ENCODE data around the gene POFUT2.
"Not testable (repeated sequence)": the region's sequence is repeated elsewhere in the genome, so short reads cannot be mapped to it uniquely, and the experiment has no call there.

Gene POFUT2

DNA sequence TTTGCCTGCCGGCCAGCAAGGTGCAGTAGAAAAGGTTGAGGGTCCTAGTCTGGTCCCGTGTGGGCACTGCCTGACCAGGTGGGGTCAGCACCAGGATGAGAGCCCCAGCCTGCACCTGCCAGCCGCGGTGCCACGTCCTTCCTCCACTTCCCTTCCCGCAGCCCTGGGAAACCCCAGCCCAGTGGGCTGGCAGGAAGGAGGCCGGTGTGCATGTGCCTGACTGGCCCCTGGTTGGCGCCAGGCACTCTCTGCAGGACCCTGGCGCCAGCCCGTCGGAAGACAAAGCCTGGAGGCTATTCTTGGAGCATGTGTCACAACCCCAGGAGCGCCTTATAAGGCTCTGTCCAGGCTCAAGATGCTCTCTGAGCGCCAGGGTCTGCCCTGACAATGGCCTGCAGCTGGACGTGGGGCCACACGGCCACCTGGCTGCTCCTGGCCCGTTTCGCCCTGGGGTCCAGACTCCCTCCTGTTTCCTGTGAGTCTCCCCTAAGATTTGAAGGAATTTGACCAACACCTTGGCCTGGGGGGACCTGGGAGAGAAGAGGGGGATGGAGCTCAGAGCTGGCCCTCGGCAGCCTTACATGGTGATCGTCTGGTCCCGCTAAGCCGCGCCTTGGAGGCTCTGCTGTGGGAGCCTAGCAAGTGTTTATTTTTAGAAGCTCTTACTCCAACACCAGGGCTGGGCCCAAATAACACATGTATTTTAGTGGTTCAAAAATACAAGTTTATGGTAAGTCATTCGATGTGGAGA, 31.9 kb upstream of the POFUT2 start:
- Mint-ChIP-seq H3K27me3 (peaks cover 4% of the 10 kb centered on the region), H3K36me3 (ENCODE audit: low read depth) (no peaks in the 10 kb centered on the region), H3K4me1 (peaks cover 16% of the 10 kb centered on the region), H3K9me3 (no peaks in the 10 kb centered on the region), H3K27ac (no peak overlapping the region), H3K4me3 (no peak overlapping the region)
- ATAC-seq (no peak), DNase-seq (no peak)

DNA sequence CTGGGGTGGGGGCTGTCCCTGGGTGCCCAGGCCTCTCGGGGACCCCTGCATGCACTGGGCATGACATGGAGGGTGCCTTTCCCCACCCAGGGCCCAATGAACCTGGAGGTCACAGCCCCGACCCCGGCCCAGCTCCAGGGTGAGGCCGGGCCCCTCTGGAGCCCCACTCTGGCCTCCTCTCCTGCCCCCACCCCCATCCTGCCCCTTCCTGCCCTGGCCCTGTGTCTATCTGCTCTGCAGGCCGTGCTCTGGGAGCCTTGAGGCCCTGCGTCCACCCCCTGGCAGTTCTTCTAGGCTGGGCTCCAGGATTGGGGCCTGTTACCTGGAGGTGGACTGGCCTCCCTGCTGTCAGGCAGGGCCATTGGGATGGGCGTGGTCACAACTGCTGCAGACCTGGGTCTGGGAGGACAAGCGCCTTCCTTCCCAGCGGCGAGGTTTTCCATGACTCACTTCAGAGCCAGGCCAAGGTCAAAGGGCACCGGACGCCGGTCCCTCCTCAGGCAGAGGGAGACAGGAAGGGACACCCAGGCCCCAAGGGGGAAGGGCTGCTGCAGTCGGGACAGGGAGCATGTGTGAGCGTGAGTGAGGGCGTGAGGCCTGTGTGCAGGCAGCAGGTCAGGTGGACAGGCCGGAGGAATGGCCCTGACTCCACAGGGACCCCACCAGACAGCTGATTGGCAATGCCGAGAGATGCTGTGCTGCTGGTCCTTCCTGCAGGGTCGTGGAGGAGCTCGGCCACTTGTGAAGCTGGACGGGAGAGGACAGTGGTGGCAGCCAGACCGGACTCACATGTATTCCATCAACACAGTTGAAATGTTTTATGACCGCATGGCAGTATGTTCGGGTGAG, 31.1 kb upstream of the POFUT2 start:
- Mint-ChIP-seq H3K9me3 (no peaks in the 10 kb centered on the region), H3K27ac (no peak overlapping the region), H3K4me1 (peaks cover 16% of the 10 kb centered on the region), H3K27me3 (peaks cover 4% of the 10 kb centered on the region), H3K4me3 (no peak overlapping the region), H3K36me3 (ENCODE audit: low read depth) (no peaks in the 10 kb centered on the region)
- ATAC-seq (no peak), DNase-seq (no peak)

DNA sequence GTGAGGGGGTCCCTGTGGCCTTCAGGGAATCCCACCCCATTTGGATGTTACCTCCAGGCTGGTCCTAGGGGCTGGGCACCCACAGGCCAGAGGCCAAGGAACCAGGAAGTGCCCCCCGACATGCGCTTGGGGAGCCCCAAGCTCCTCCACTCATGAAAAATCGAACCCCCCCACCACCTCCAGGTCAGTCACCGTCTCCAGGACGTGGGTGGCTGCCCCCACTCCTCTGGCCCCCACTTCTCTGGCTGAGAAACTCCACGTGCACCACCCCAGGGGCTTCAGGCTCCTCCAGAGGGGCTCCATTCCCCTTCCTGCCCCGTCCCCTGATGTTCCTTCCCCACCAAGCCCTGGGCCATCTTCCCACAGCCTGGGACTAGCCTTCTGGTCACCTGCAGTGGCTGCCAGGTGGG, 30.5 kb upstream of the POFUT2 start:
- Mint-ChIP-seq H3K4me1 (peaks cover 15% of the 10 kb centered on the region), H3K36me3 (ENCODE audit: low read depth) (no peaks in the 10 kb centered on the region), H3K27ac (no peak overlapping the region), H3K4me3 (no peak overlapping the region), H3K9me3 (no peaks in the 10 kb centered on the region), H3K27me3 (peaks cover 4% of the 10 kb centered on the region)
- ATAC-seq (no peak), DNase-seq (no peak)

DNA sequence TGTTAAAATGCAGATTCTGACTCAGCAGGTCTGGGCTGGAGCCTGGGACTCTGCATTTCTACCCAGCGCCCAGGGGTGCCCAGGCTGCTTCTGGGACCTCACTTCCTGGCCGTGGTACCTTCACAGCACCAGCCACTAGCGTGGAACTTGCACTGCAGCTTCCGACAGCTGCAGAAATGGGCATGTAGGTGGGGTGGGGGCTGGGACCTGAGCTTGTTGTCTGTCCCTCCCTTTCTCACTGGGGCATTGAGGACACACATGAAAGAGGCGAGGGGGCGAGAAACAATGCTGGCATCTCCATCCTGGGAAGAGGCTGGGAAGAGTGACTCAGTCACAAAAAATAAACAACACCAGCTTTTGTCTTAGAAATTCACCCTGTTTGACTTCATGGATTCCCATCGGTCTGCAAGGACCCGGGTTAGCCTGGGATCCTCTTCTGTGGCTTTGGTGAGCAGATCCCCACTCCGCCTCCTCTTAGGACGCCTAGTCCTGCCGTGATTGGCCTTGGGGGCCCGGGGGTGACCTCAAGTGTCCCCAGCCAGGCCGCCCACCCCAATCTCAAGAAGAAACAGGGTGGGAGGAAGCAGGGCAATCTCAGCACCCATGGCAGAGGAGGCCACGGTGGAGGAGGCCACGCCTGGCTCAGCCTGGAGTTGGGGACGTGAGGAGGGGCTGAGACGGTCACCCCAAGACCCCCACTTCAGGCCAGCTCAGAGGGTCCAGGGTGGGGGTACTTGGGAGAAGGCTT, 29.9 kb upstream of the POFUT2 start:
- Mint-ChIP-seq H3K36me3 (ENCODE audit: low read depth) (no peaks in the 10 kb centered on the region), H3K4me1 (peaks cover 10% of the 10 kb centered on the region), H3K27ac (no peak overlapping the region), H3K4me3 (no peak overlapping the region), H3K27me3 (peaks cover 4% of the 10 kb centered on the region), H3K9me3 (no peaks in the 10 kb centered on the region)
- DNase-seq, result no peak
- no peak for ATAC-seq

DNA sequence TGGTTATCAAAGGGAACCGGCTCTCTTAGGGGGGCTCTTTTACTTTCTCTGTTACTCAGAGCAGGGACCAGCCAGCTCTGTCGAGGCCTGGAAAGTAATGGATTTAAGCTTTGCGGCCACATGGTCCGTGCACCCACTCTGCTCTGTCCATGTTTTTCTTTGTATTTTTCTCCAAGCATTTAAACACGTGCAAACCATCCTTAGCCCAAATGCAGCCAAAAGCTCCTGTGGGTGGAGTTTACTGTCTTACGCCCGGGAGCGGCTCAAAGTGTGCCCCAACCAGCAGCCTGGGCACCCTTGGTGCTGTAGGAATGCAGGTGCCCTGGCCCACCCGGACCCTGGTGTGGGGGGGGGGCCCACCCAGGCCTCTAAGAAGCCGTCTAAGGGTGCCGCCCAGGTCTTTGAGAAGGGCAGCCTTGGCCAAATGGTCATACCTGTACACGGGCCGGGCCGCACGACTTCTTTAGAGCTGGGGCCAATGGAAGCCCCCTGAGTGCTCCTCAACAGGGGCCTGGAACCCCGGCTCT, 29.2 kb upstream of the POFUT2 start:
- Mint-ChIP-seq H3K27ac (no peak overlapping the region), H3K4me3 (no peak overlapping the region), H3K9me3 (peaks cover 4% of the 10 kb centered on the region), H3K27me3 (peaks cover 6% of the 10 kb centered on the region), H3K4me1 (peaks cover 8% of the 10 kb centered on the region), H3K36me3 (ENCODE audit: low read depth) (no peaks in the 10 kb centered on the region)
- DNase-seq (no peak), ATAC-seq (no peak)

DNA sequence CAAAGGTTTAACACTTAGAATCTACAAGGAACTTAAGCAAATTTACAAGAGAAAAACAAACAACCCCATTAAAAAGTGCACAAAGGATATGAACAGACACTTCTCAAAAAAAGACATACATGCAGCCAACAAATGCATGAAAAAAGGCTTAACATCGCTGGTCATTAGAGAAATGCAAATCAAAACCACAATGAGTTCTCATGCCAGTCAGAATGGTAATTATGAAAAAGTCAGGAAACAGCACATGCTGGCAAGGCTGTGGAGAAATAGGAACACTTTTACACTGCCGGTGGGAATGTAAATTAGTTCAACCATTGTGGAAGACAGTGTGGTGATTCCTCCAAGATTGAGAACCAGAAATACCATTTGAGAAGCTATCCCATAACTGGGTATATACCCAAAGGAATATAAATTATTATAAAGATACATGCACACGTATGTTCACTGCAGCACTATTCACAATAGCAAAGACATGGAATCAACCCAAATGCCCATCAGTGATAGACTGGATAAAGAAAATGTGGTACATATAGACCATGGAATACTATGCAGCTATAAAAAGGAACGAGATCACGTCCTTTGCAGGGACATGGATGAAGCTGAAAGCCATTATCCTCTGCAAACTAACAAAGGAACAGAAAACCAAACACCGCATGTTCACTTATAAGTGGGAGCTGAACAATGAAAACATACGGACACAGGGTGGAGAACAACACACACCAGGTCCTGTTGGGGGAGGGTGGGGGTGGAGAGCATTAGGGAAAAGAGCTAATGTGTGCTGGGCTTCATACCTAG, 28.2 kb upstream of the POFUT2 start:
- H3K36me3 Mint-ChIP-seq (ENCODE audit: low read depth); H3K4me1 Mint-ChIP-seq; DNase-seq; ATAC-seq; H3K27me3 Mint-ChIP-seq; H3K27ac Mint-ChIP-seq; H3K4me3 Mint-ChIP-seq; H3K9me3 Mint-ChIP-seq: not testable (repeated sequence)

DNA sequence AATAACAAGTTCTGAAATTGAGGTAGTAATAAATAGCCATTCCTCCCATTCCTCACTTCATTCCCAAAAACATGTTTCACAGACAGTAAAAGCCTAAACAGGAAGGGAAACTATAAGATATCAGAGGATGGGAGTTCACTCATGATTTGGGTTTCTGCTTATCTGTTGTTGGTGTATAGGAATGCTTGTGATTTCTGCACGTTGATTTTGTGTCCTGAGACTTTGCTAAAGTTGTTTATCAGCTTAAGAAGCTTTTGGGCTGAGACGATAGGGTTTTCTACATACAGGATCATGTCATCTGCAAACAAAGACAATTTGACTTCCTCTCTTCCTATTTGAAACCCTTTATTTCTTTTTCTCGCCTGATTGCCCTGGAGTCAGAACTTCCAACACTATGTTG, 26.0 kb upstream of the POFUT2 start:
- no peaks in the 10 kb centered on the region for H3K36me3 Mint-ChIP-seq (ENCODE audit: low read depth)
- no peak overlapping the region for H3K27ac Mint-ChIP-seq
- peaks cover 12% of the 10 kb centered on the region for H3K4me1 Mint-ChIP-seq
- peaks cover 5% of the 10 kb centered on the region for H3K9me3 Mint-ChIP-seq
- DNase-seq (no peak), ATAC-seq (no peak)
- H3K4me3 Mint-ChIP-seq, result no peak overlapping the region
- peaks cover 4% of the 10 kb centered on the region for H3K27me3 Mint-ChIP-seq

DNA sequence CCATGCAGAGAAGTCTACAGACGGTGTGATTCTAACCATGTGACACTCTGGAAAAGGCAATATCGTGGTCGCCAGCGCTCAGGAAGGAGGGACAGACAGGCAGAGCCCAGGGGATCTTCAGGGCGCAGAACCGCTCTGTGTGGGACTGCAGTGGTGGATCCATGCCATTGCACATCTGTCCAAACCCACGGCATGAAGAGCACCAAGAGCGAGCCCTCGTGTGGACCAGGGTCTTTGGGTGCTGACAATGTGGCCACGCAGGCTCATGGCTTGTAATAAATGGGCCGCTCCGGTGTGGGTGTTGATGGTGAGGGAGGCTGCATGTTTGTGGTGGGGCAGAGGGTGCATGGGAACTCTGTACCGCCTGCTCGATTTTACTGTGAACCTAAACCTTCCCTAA, 25.3 kb upstream of the POFUT2 start:
- H3K36me3 Mint-ChIP-seq (ENCODE audit: low read depth), result no peaks in the 10 kb centered on the region
- no peak overlapping the region for H3K4me3 Mint-ChIP-seq
- no peak for ATAC-seq
- H3K27ac Mint-ChIP-seq, result no peak overlapping the region
- no peak for DNase-seq
- H3K4me1 Mint-ChIP-seq, result peaks cover 15% of the 10 kb centered on the region
- H3K27me3 Mint-ChIP-seq, result peaks cover 4% of the 10 kb centered on the region
- H3K9me3 Mint-ChIP-seq, result peaks cover 5% of the 10 kb centered on the region

DNA sequence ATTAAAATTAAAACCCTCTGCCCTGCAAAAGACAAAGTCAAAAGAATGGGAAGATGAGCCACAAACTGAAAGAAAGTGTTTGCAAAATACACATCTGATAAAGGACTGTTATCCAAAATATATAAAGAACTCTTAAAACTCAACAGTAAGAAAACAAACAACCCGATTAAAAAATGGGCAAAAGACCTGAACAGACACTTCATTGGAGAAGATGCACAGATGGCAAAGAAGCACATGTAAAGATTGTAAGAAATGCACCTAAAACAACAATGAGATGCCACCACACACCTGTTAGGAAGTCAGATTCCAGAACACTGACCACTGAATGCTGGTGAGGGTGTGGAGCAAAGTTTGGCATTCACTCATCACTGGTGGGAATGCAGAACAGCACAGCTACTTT, 24.6 kb upstream of the POFUT2 start:
- DNase-seq, result no peak
- no peak overlapping the region for H3K4me3 Mint-ChIP-seq
- no peak overlapping the region for H3K27ac Mint-ChIP-seq
- H3K27me3 Mint-ChIP-seq, result peaks cover 4% of the 10 kb centered on the region
- peaks cover 17% of the 10 kb centered on the region for H3K4me1 Mint-ChIP-seq
- H3K36me3 Mint-ChIP-seq (ENCODE audit: low read depth), result no peaks in the 10 kb centered on the region
- ATAC-seq, result no peak
- peaks cover 5% of the 10 kb centered on the region for H3K9me3 Mint-ChIP-seq

DNA sequence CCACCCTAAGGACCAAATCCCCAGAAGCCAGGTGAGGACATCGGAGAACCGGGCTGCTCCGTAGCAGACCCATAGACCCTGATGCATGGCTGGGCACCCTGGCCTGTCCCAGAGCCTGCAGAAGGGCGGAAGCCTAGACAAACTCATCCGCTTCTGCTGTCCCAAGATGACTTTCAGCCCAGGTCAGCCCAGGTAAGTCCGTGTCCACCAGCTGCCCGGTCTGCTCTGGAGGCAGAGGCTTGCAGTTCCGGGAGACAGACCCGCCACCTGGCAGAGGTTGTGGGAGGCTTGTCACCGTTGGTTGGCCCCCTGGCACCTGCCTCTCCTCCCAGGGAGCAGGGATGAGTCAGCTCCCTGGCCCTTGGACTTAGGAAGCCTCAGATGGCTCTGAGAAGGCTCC, 22.8 kb upstream of the POFUT2 start:
- Mint-ChIP-seq H3K27ac (no peak overlapping the region), H3K27me3 (peaks cover 4% of the 10 kb centered on the region), H3K4me3 (no peak overlapping the region), H3K4me1 (peaks cover 23% of the 10 kb centered on the region), H3K9me3 (peaks cover 5% of the 10 kb centered on the region), H3K36me3 (ENCODE audit: low read depth) (no peaks in the 10 kb centered on the region)
- DNase-seq (no peak), ATAC-seq (no peak)

DNA sequence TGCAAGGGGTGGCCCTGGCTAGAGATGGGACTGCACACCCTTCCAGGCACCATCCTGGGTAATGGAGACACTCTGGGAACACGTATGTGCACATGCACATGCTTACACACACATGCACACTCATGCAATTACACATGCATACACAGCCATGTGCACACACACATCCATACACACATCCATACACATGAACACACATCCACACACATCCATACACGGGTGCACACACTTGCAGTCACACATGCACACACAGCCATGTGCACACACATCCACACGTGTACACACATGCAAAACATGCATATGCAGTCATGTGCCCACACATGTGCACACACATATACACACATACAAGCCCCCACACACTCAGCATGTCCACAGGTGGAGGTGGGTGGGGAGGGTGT, 22.3 kb upstream of the POFUT2 start:
- H3K27me3 Mint-ChIP-seq, result peaks cover 4% of the 10 kb centered on the region
- ATAC-seq, result no peak
- no peak overlapping the region for H3K27ac Mint-ChIP-seq
- peaks cover 5% of the 10 kb centered on the region for H3K9me3 Mint-ChIP-seq
- H3K4me3 Mint-ChIP-seq, result no peak overlapping the region
- H3K4me1 Mint-ChIP-seq, result peaks cover 28% of the 10 kb centered on the region
- DNase-seq, result no peak
- no peaks in the 10 kb centered on the region for H3K36me3 Mint-ChIP-seq (ENCODE audit: low read depth)

DNA sequence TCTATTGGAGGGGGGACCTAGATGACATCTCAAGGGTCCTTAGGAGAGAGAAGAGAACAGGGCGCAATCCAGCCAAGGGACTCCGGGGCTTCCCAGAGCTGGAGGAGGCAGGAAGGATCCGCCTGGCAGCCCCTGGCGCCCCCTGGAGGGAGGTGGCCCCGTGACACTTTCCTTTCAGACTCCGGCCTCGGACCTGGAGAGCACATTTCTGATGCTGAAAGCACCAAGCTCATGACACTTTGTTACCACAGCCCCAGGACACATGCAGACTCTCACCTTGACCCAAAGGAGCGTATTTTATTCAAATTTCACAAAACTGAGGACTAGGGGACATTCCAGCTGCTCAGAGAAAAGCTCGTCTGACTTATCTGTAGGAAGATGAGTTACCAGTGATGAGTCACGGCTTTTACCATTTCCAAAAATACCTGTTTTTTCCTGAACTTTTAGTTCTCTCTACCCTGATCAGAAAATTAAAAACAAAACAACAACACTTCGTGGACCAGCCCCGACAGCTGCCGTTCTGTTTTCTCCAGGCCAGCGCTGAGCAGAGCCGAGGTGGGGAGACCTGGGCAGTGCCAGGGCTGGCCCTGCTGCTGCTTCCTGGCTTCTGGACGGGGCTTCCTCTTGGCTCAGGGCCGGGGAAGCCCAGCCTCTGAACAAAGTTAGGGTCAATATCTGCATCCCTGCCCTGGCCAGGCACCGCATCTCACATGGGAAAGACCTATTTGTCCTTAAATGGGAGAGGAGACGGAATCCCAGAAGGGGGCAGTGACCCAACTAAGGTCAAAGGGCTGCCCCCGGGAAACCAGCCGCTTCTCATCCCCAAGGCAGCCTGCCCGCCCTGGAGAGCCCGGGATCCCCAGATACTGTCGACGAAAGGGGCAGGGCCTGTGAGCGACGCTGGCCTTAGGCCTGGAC, 21.6 kb upstream of the POFUT2 start:
- ATAC-seq (peak; percentile 38), DNase-seq (peak; percentile 67)
- Mint-ChIP-seq H3K4me1 (peaks cover 32% of the 10 kb centered on the region), H3K36me3 (ENCODE audit: low read depth) (no peaks in the 10 kb centered on the region), H3K4me3 (no peak overlapping the region), H3K27ac (peak overlapping the region; percentile 12), H3K27me3 (peaks cover 4% of the 10 kb centered on the region), H3K9me3 (peaks cover 5% of the 10 kb centered on the region)
